K562 (cell line): ENCODE data around the gene PAQR4. TPM values are rescaled to one million over a fixed set of nuclear protein-coding genes. Genes with fewer than 3 reads are reported as not detected.

Source experiments
- ARID4B ChIP-seq: sonication (generic); formaldehyde crosslinking; IDR thresholded peaks from 2 replicates; pipeline ENCODE4 v1.8.0; 2022; ENCODE audit warnings: mild to moderate bottlenecking, missing genetic modification reagents
- CXXC5 ChIP-seq: fragments of 250-450 bp; sonication (Bioruptor Pico); IDR thresholded peaks from 2 replicates; pipeline ENCODE4 v1.8.0; 2022; ENCODE audit warnings: inconsistent platforms, mild to moderate bottlenecking, moderate library complexity
- HDAC1 ChIP-seq, 2 experiments: fragments of 450-650 bp; IDR thresholded peaks; 2 replicates each; pipeline ENCODE4 v1.6.1; 2016 to 2017; ENCODE audit warnings: inconsistent platforms in 1 of 2, mild to moderate bottlenecking in 1 of 2, moderate library complexity in 1 of 2
- HES1 ChIP-seq: fragments of 450-650 bp; IDR thresholded peaks from 2 replicates; pipeline ENCODE4 v1.6.1; 2016; ENCODE audit warnings: low read depth, mild to moderate bottlenecking, moderate library complexity
- HMGN3 ChIP-seq: IDR thresholded peaks from 2 replicates; pipeline ENCODE4 v1.6.1; 2011; ENCODE audit warnings: borderline replicate concordance, low read depth, mild to moderate bottlenecking, mixed read lengths, low read length; ENCODE audit not compliant: insufficient read length; ENCODE audit errors: extremely low read depth
- ID3 ChIP-seq, 2 experiments: fragments of 250-450 bp in 1 of 2; fragments of 450-650 bp in 1 of 2; sonication (Bioruptor Pico) in 1 of 2; IDR thresholded peaks; 2 replicates each; pipeline versions ENCODE4 v1.6.1 to v1.8.0; 2016 to 2021; ENCODE audit warnings: mild to moderate bottlenecking in 2 of 2, moderate library complexity in 2 of 2, missing compliant biosample characterization in 1 of 2, missing genetic modification characterization in 1 of 2
- KDM2B ChIP-seq: fragments of 250-450 bp; sonication (Bioruptor Pico); IDR thresholded peaks from 2 replicates; pipeline ENCODE4 v1.8.0; 2021; ENCODE audit warnings: mild to moderate bottlenecking, moderate library complexity
- MAZ ChIP-seq, 2 experiments: fragments of 450-650 bp in 1 of 2; sonication (generic) in 1 of 2; formaldehyde crosslinking; IDR thresholded peaks in 1 of 2; conservative IDR thresholded peaks in 1 of 2; 2 replicates each; pipeline versions ENCODE4 v1.4.0 to v1.5.0; 2020; ENCODE audit warnings: mild to moderate bottlenecking in 1 of 2, missing genetic modification reagents in 1 of 2
- MNT ChIP-seq, 2 experiments: fragments of 450-650 bp; conservative IDR thresholded peaks; 2 replicates each; pipeline ENCODE4 v1.6.1; 2017; ENCODE audit warnings: mild to moderate bottlenecking in 2 of 2, moderate library complexity in 2 of 2
- PCBP1 ChIP-seq: fragments of 200-400 bp; formaldehyde crosslinking; IDR thresholded peaks from 2 replicates; pipeline ENCODE4 v1.6.1; 2018; ENCODE audit warnings: mild to moderate bottlenecking, low read depth, low read length; ENCODE audit not compliant: poor library complexity, severe bottlenecking
- PHF8 ChIP-seq: fragments of 200-600 bp; sonication (generic); IDR thresholded peaks from 2 replicates; pipeline ENCODE4 v1.6.1; 2012; ENCODE audit warnings: mixed run types, mild to moderate bottlenecking, inconsistent platforms, low read length, moderate library complexity, borderline replicate concordance
- RB1 ChIP-seq: fragments of 450-650 bp; IDR thresholded peaks from 2 replicates; pipeline ENCODE4 v1.6.1; 2017; ENCODE audit warnings: low read depth, mild to moderate bottlenecking
- SPI1 ChIP-seq: IDR thresholded peaks from 2 replicates; pipeline ENCODE4 v1.6.1; 2011; ENCODE audit warnings: low read depth, low read length, control low read depth, borderline replicate concordance
- ZBTB7A ChIP-seq: IDR thresholded peaks from 2 replicates; pipeline ENCODE4 v1.6.1; 2011; ENCODE audit warnings: low read depth, mild to moderate bottlenecking, low read length, moderate library complexity, borderline replicate concordance; ENCODE audit not compliant: control insufficient read depth
- ZNF830 ChIP-seq: fragments of 250-450 bp; sonication (Bioruptor Pico); IDR thresholded peaks from 2 replicates; pipeline ENCODE4 v1.5.0; 2021; ENCODE audit warnings: mild to moderate bottlenecking
- polyA plus RNA-seq, 8 experiments: library from polyadenylated mRNA; depleted of rRNA in 4 of 8; stranded (reverse) in 5 of 8; unstranded in 3 of 8; fragments of >200 nt; fragmentation: Nextera tagmentation in 2 of 8; fragmentation: Illumina TruSeq in 1 of 8; extraction: Ambion mirVana in 2 of 8; extraction: Trizol in 1 of 8; gene quantifications; 2 replicates each; pipeline versions ENCODE4 v1.2.1 to v1.2.3, GENCODE V29; 2011 to 2014; ENCODE audit warnings: inconsistent platforms in 1 of 8, missing spikeins in 1 of 8
- total RNA-seq, 7 experiments: library from RNA; depleted of rRNA in 6 of 7; stranded (reverse); fragments of >200 nt in 6 of 7; fragmentation: Illumina TruSeq in 2 of 7; extraction: Trizol in 2 of 7; gene quantifications; 2 replicates each; pipeline versions ENCODE4 v1.2.1 to v1.2.3, GENCODE V29; 2011 to 2021; ENCODE audit warnings: low replicate concordance in 1 of 7

PAQR4 gene
- total and polyA plus RNA-seq, 9 of the 15 experiments (the other 6 are each of a cell fraction or from before 2014, with no cell fraction given) = 0.62 to 40.4 (median 19.5) TPM

- TF ChIP-seq ZNF830 (no peak), MAZ (CRISPR knock-in tag; conservative IDR thresholded peaks at IDR 0.05 in 1 of 2, IDR thresholded peaks at IDR 0.05 in 1 of 2) (peak in 1 of 2 experiments; percentile 69; a peak in 2 of 4 replicates), SPI1 (peak; percentile 85), PHF8 (peak; percentile 36; the same call in 1 of the 2 replicates), PCBP1 (peak; percentile 41), MNT (conservative IDR thresholded peaks at IDR 0.05) (peak in 1 of 2 experiments; percentile 47; a peak in 1 of 4 replicates), RB1 (peak; percentile 51), ID3 (CRISPR knock-in tag; IDR thresholded peaks at IDR 0.05) (no peak), ID3 (tag; IDR thresholded peaks at IDR 0.05) (peak; percentile 27; the same call in 1 of the 2 replicates), ARID4B (CRISPR knock-in tag) (peak; percentile 1; the same call in 1 of the 2 replicates), ZBTB7A (peak; percentile 96), HMGN3 (peak; percentile 24), KDM2B (CRISPR knock-in tag) (peak; percentile 80; the same call in 1 of the 2 replicates), HDAC1 (IDR thresholded peaks at IDR 0.05) (peak in 1 of 2 experiments; percentile 52; a peak in 2 of 4 replicates), HES1 (no peak), CXXC5 (CRISPR knock-in tag) (peak; percentile 8; the same call in 1 of the 2 replicates)
These were observed 4.4 kb upstream of the PAQR4 start (continued) for GRCh38 chr16:2964475-2965336.
